NCI-H1694 (cell line): ENCODE data around the gene PUDP.
"Not testable (repeated sequence)": the region's sequence is repeated elsewhere in the genome, so short reads cannot be mapped to it uniquely, and the experiment has no call there.

Experiments used
- DNase-seq: peaks from one replicate; lab custom pipeline; 2025; lab: John Stamatoyannopoulos, UW

Gene PUDP

DNA sequence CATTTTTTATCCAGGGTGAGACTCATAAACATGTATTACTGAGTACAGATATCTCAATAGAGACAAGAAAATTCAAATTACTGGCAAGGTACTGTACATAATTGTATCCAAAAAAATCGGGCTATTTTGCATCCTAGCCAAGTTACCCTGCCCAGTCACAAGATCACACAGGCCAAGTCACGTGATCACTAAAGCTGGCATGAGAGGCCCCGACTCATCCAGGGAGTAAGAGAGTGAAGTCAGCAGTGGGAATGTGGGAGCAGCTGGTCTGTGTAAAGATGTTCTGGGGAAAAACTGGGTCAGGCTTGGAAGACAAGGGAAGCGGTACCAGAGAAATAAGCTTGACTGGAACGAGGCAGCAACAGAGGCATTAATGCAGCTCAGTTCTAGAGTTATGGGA, 119.7 kb downstream of the PUDP start:
- no peak for DNase-seq

DNA sequence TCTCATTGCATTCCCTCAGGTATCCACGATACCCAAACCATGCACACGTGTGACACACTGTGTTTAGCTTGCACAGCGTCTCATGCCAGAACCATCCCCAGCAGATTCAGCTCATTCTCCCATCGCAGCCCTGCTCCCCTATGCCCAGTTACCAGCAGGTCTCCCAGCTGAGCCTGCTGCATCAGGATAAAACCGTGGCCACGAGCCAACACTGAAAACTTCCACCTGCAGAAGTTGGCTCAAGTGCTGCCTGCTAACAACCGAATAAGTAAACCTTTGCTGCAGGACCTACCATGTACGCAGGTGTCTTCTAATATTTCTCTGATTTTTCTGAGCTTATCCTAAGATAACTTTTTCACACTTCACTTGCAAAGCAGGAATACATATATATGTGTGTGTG, 120.9 kb downstream of the PUDP start:
- DNase-seq = no peak

DNA sequence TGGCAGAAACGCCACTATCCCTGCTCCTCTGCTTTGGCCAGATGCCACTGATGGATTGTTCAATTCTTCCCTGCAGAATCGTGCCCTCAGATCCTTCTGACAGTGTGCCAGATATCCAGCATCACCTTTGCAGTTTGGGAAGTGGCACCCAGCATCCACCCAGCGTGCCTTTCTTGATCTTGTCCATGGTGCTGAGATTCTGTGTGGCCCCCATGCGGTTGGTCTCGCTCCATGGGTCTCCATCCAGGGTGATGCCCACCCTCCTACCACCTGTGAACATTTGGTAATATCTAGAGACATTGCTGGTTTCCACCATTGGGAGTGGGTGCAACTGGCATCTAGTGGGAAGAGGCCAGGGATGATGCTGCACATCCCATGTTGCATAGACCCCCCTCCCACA, 121.6 kb downstream of the PUDP start:
- DNase-seq = not testable (repeated sequence)

DNA sequence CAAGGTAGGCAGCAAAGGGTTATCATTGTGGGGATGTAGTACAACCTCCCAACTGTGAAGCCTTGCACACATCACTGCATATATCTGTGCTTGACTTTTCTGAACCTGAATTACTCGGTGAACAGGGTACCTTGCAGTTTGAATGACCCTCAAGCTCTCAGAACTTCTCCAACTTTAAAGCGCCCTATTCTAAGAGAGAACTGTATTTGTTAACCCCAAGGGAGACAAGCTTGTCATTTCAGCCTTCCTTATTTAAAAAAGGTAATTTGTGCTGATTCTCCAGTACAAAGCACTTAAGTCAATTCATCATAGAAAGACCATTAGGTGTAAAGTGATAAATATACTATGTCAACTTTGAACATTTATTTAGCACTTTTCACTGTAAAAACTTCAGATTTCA, 122.5 kb downstream of the PUDP start:
- DNase-seq = no peak

DNA sequence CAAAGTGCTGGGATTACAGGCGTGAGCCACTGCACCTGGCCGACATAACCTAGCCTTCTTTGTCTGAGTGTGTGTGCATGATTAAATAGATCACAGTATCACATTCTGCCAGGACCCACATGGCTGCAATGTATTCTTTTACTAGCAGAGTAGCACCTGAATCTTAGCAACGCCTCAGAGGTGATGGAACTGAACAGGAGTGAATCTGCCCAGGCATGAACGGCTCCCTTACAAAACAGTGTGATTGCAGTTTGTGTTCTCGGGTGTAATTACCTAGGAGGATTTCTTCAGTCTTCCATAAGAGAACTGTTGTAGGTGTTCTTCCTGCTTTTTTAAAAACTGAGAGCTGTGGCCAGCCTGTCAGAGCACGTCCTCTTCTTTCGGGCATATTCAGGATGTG, 123.1 kb downstream of the PUDP start:
- DNase-seq = no peak

DNA sequence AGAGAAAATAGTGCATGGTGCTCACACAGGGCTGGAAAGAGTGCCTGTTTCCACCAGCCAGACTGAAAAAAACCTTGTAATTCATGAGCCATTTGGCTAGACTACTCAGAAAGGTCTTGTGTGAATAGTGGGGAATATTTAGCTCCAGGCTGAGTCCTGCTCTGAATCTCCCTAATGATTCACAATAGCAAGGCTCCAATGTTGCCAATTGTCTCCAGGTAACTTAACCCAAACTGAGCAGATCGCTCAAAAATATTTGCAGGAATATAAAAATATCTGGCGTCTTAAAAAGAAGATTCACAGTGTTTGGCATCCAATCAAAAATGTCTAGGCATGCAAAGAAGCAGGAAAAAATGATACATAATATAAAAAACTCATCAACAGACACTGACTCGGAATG, 125.0 kb downstream of the PUDP start:
- DNase-seq = not testable (repeated sequence)

DNA sequence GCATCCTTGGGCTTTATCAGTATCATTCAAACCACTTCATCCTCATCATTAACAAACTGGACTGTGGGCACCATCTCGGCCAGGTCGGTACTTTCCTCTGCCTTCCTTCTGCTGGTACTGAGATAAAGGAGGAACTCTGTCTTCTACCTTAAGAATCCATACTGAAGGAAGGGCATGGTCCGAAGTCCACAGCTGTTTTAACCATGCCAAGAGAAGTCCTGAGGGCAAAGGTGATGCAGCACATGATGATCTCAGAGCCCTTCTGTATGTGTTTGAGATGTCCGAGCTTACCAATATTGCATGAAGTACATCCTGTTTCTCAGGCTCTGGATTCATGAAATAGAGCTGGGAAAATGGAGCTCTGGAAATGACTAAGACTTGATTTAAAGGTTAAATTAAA, 126.0 kb downstream of the PUDP start:
- DNase-seq = no peak

DNA sequence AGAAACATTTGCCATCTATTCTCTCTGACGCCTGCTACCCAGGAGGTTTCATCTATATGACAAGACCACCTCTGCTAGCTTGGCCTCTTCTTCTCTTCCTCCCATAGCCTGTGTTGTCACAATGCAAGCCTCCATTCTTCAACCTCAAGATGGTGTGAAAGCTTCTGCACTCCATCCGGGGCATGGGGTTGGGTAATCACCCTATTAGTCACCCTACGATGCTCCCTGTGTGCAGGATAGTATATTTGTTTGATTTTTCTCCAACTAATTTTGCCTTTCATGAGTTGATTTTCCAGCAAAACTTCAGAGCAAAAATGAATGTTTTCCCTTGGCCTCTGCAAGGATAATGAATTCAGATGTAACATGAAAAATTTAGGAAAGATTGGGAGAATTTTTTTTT, 128.4 kb downstream of the PUDP start:
- no peak for DNase-seq

DNA sequence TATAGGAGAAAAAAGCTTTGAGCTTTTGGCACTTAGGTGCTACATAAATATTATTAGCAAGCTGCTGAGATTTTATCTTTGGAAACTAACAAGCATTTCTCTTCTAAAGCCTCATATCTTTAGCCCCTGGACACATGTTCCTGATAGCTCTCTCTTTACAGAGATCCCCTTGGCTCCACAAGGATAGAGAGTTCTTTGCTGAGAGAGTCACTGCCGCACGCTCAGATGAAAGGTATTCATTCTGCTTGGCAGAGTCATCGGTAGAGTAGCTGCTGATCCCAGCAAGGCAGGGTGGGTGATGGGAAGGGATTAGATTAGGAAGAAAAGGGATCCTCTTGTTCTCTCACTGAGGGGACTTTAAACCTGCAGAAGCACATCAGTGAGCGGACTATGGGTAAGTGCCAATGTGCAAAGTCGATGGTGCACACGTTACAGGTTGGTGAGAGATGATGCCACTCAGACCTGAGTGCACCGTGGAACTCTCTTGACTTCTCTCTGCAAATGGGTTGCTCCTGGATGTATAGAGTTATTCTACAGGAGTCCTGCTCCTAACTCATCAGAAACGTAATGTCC, 135.6 kb downstream of the PUDP start:
- not testable (repeated sequence) for DNase-seq

DNA sequence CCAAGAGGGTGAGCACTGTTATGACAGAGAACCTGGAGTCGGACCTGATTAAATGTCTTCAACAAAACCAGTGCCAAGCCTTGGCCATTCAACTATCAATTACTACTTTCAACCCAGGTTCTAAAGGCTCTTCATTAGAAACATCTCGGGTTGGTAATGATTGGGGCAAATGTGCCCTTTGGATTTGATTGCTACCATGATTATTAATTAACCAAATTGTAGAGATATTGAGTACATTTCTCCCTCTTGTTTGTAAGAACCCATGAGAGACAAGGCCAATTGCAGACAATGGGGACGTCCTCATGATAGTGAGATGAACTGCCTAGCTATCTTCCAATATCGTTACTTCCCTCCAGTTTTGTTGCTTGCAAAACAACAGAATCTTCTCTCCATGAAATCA, 137.1 kb downstream of the PUDP start:
- DNase-seq = not testable (repeated sequence)

DNA sequence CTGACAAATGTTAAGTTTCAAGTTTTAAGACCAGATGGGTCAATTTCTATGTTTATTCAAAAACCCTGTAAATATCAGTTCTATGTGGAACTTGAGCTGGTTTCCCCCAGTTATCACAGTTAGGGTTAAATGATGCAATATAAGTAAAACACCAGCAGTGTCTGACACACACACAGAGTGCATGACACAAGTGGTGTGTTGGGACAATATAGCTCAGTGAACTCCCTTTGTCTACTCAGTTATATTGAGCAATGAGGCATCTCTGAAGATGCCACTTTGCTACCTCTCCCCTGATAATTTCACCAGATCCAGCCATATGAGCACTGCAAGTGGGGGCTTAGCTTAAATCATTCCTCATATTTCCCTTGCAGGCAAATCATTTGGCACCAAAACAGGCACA, 140.6 kb downstream of the PUDP start:
- DNase-seq = not testable (repeated sequence)
